Smooth muscle cell (in vitro differentiated cells): ENCODE results near the gene CDK14. TPM values are rescaled to one million over a fixed set of nuclear protein-coding genes. Genes with fewer than 3 reads are reported as not detected.

Experiments used
- DNase-seq: peaks from one replicate; lab custom pipeline; 2025; ENCODE audit not compliant: unreplicated experiment; lab: John Stamatoyannopoulos, UW
- H2AFZ ChIP-seq: fragments of 200-600 bp; sonication (generic); 2 replicates; pipeline ENCODE4 v1.6.0; 2016; ENCODE audit warnings: antibody characterized with exemption, low read depth, mild to moderate bottlenecking
- H3F3A ChIP-seq: fragments of 200-600 bp; sonication (generic); 2 replicates; pipeline ENCODE4 v1.6.0; 2017; ENCODE audit warnings: antibody characterized with exemption, low read depth
- H3K27ac ChIP-seq: fragments of 200-600 bp; sonication (generic); 2 replicates; pipeline ENCODE4 v1.5.1; 2016; ENCODE audit warnings: low read depth, mild to moderate bottlenecking
- H3K27me3 ChIP-seq: fragments of 200-600 bp; sonication (generic); 2 replicates; pipeline ENCODE4 v1.6.1; 2016; ENCODE audit warnings: low read depth, mild to moderate bottlenecking
- H3K36me3 ChIP-seq: fragments of 200-600 bp; sonication (generic); 2 replicates; pipeline ENCODE4 v1.5.1; 2016; ENCODE audit warnings: low read depth
- H3K4me1 ChIP-seq: fragments of 200-600 bp; sonication (generic); 2 replicates; pipeline ENCODE4 v1.5.1; 2016; ENCODE audit warnings: low read depth
- H3K4me2 ChIP-seq: fragments of 200-600 bp; sonication (generic); 2 replicates; pipeline ENCODE4 v1.6.0; 2016; ENCODE audit warnings: mild to moderate bottlenecking
- H3K4me3 ChIP-seq: fragments of 200-600 bp; sonication (generic); 2 replicates; pipeline ENCODE4 v1.5.1; 2016; ENCODE audit warnings: mild to moderate bottlenecking
- H3K79me2 ChIP-seq: fragments of 200-600 bp; sonication (generic); 2 replicates; pipeline ENCODE4 v1.6.0; 2016; ENCODE audit warnings: low read depth, mild to moderate bottlenecking
- H3K9ac ChIP-seq: fragments of 200-600 bp; sonication (generic); 2 replicates; pipeline ENCODE4 v1.6.0; 2016; ENCODE audit warnings: low read depth
- H3K9me3 ChIP-seq: fragments of 200-600 bp; sonication (generic); replicated peaks from 2 replicates; pipeline ENCODE4 v1.5.1; 2016; ENCODE audit warnings: low read depth
- H4K20me1 ChIP-seq: fragments of 200-600 bp; sonication (generic); 2 replicates; pipeline ENCODE4 v1.6.0; 2016; ENCODE audit warnings: low read depth
- CTCF ChIP-seq: fragments of 200-600 bp; sonication (generic); IDR thresholded peaks from 2 replicates; pipeline ENCODE4 v1.5.1; 2017; ENCODE audit warnings: borderline replicate concordance, mild to moderate bottlenecking, antibody characterized with exemption; ENCODE audit not compliant: insufficient read depth, poor library complexity, severe bottlenecking
- WGBS: methylation state at CpG from one replicate; pipeline ENCODE4 v1.1.7; 2016; ENCODE audit warnings: low lambda C conversion rate; 5-methylcytosine and 5-hydroxymethylcytosine counted together
- polyA plus RNA-seq: library from polyadenylated mRNA; unstranded; fragments of >200 nt; fragmentation: Nextera tagmentation; extraction: Ambion mirVana; gene quantifications from 2 replicates; pipeline ENCODE4 v1.2.1, GENCODE V29; 2016
- total RNA-seq: library from RNA; depleted of rRNA; stranded (reverse); fragments of >200 nt; gene quantifications from 2 replicates; pipeline ENCODE4 v1.2.3, GENCODE V29; 2014

The CDK14 gene
- total RNA-seq = 5.3 and 11.2 TPM in 2 replicates
- polyA plus RNA-seq = 4.1 and 5.1 TPM in 2 replicates

GRCh38 chr7:90595801-90596670, at the start of gene CDK14:
CDK14 (plus strand) TSS chr7:90596321; CDS start chr7:90596628, 307 bp downstream.
- Histone ChIP-seq H3K9me3 (no peaks in the 10 kb centered on the region), H3K4me3 (peak within 1 kb of the TSS; percentile 83), H3K4me2 (peak within 1 kb of the TSS; percentile 97), H3K27me3 (no peaks in the 10 kb centered on the region), H3F3A (peaks cover 4% of the 10 kb centered on the region), H4K20me1 (no peaks in the 10 kb centered on the region), H2AFZ (peak within 1 kb of the TSS; percentile 97), H3K27ac (no peak within 1 kb of the TSS), H3K9ac (peak within 1 kb of the TSS; percentile 72), H3K79me2 (peaks cover 4% of the 10 kb centered on the region), H3K4me1 (peaks cover 13% of the 10 kb centered on the region), H3K36me3 (no peaks in the 10 kb centered on the region)
- WGBS = under 1% methylated on average over 48 of the region's 118 CpGs
- peak; percentile 54 for DNase-seq
- TF ChIP-seq CTCF = peak; percentile 40

- H3K27me3 ChIP-seq = no peaks in the 10 kb centered on the region
- H4K20me1 ChIP-seq = no peaks in the 10 kb centered on the region
- H3K79me2 ChIP-seq = no peaks in the 10 kb centered on the region
- H3K36me3 ChIP-seq = no peaks in the 10 kb centered on the region
- no peaks in the 10 kb centered on the region for H3K9me3 ChIP-seq
- no peaks in the 10 kb centered on the region for H3K4me1 ChIP-seq
- H3F3A ChIP-seq = no peaks in the 10 kb centered on the region
- DNase-seq = no peak
- no peak overlapping the region for H3K4me3 ChIP-seq
- no peak overlapping the region for H3K9ac ChIP-seq
- H3K4me2 ChIP-seq = no peak overlapping the region
- H3K27ac ChIP-seq = no peak overlapping the region
- no peak for TF ChIP-seq CTCF
- 63% methylated on average over 4 of the region's 4 CpGs for WGBS
- no peak overlapping the region for H2AFZ ChIP-seq
These were observed 45.1 kb upstream of the CDK14 start for GRCh38 chr7:90551036-90551435.

GRCh38 chr7:90552521-90552920, 43.6 kb upstream of the CDK14 start:
- DNase-seq = no peak
- 92% methylated on average over 1 of the region's 1 CpG for WGBS
- H2AFZ ChIP-seq = no peak overlapping the region

More at GRCh38 chr7:90552521-90552920, 43.6 kb upstream of the CDK14 start:
- Histone ChIP-seq H4K20me1 (no peaks in the 10 kb centered on the region), H3K27ac (no peak overlapping the region), H3K9me3 (no peaks in the 10 kb centered on the region), H3K4me2 (no peak overlapping the region), H3K79me2 (no peaks in the 10 kb centered on the region), H3K36me3 (no peaks in the 10 kb centered on the region), H3F3A (no peaks in the 10 kb centered on the region), H3K27me3 (no peaks in the 10 kb centered on the region), H3K4me1 (no peaks in the 10 kb centered on the region), H3K9ac (no peak overlapping the region), H3K4me3 (no peak overlapping the region)
- TF ChIP-seq CTCF = peak; percentile 30
